Endothelial cell (in vitro differentiated cells): ENCODE results near the gene ANKMY1. TPM values are rescaled to one million over a fixed set of nuclear protein-coding genes. Genes with fewer than 3 reads are reported as not detected.
A peak's percentile ranks its signal among the peaks of the same experiment; 100 is the strongest.

ENCODE experiments used
- DNase-seq: peaks from one replicate; pipeline ENCODE4 v3.0.0; 2021; ENCODE audit warnings: low spot score
- H3K27ac Mint-ChIP-seq: one replicate; pipeline ENCODE4 v1.8.0; 2021; ENCODE audit warnings: mixed read lengths, inconsistent platforms; ENCODE audit not compliant: unreplicated experiment
- H3K27me3 Mint-ChIP-seq: one replicate; pipeline ENCODE4 v1.8.0; 2021; ENCODE audit warnings: mild to moderate bottlenecking, moderate library complexity, mixed read lengths, inconsistent platforms; ENCODE audit not compliant: unreplicated experiment
- H3K36me3 Mint-ChIP-seq: one replicate; pipeline ENCODE4 v1.8.0; 2021; ENCODE audit warnings: mild to moderate bottlenecking, low read depth, mixed read lengths, inconsistent platforms; ENCODE audit not compliant: unreplicated experiment
- H3K4me1 Mint-ChIP-seq: one replicate; pipeline ENCODE4 v1.8.0; 2021; ENCODE audit warnings: mild to moderate bottlenecking, mixed read lengths, inconsistent platforms; ENCODE audit not compliant: unreplicated experiment
- H3K4me3 Mint-ChIP-seq: one replicate; pipeline ENCODE4 v1.8.0; 2021; ENCODE audit warnings: mild to moderate bottlenecking, mixed read lengths, inconsistent platforms; ENCODE audit not compliant: unreplicated experiment
- H3K9me3 Mint-ChIP-seq: one replicate; pipeline ENCODE4 v1.8.0; 2021; ENCODE audit warnings: mixed read lengths, inconsistent platforms; ENCODE audit not compliant: unreplicated experiment
- CTCF ChIP-seq: fragments of 200-600 bp; sonication (generic); IDR thresholded peaks from one replicate; pipeline ENCODE4 v1.5.0; 2021; ENCODE audit warnings: antibody characterized with exemption; ENCODE audit not compliant: unreplicated experiment
- total RNA-seq: library from RNA; stranded (reverse); fragmentation: NEBNext Ultra II Directional; extraction: Animal tissue kit (Norgen Biotek cat#: 25700); gene quantifications from one replicate; pipeline ENCODE4 v1.2.1, GENCODE V29; 2021; ENCODE audit not compliant: unreplicated experiment

Gene ANKMY1
- total RNA-seq, 1 donor from 2014 or later = 5.6 TPM

- Mint-ChIP-seq H3K4me1 (peaks cover 29% of the 10 kb centered on the region), H3K27ac (peak overlapping the region; percentile 82), H3K9me3 (peaks cover 4% of the 10 kb centered on the region), H3K27me3 (peaks cover 13% of the 10 kb centered on the region), H3K36me3 (peaks cover 42% of the 10 kb centered on the region), H3K4me3 (peak overlapping the region; percentile 99)
- DNase-seq = no peak
- no peak for TF ChIP-seq CTCF
Observed at GRCh38 chr2:240585101-240585500, 27.3 kb upstream of the ANKMY1 start.

GRCh38 chr2:240584486-240585031 lies 26.8 kb upstream of the ANKMY1 start:
- H3K36me3 Mint-ChIP-seq = peaks cover 44% of the 10 kb centered on the region
- peak overlapping the region; percentile 99 for H3K4me3 Mint-ChIP-seq

GRCh38 chr2:240583774-240584173 lies 26.0 kb upstream of the ANKMY1 start:
- Mint-ChIP-seq H3K4me1 (peaks cover 30% of the 10 kb centered on the region), H3K4me3 (no peak overlapping the region), H3K9me3 (peaks cover 4% of the 10 kb centered on the region), H3K27ac (no peak overlapping the region), H3K27me3 (peaks cover 11% of the 10 kb centered on the region), H3K36me3 (peaks cover 40% of the 10 kb centered on the region)
- TF ChIP-seq CTCF = no peak
- DNase-seq = no peak

More at GRCh38 chr2:240584486-240585031, 26.8 kb upstream of the ANKMY1 start:
- peaks cover 30% of the 10 kb centered on the region for H3K4me1 Mint-ChIP-seq
- H3K27me3 Mint-ChIP-seq = peaks cover 15% of the 10 kb centered on the region
- no peak for TF ChIP-seq CTCF
- peak overlapping the region; percentile 82 for H3K27ac Mint-ChIP-seq
- no peak for DNase-seq
- H3K9me3 Mint-ChIP-seq = peaks cover 4% of the 10 kb centered on the region

- DNase-seq = no peak
- Mint-ChIP-seq H3K27me3 (peaks cover 9% of the 10 kb centered on the region), H3K27ac (no peak overlapping the region), H3K36me3 (peaks cover 34% of the 10 kb centered on the region), H3K4me3 (no peak overlapping the region), H3K4me1 (peaks cover 25% of the 10 kb centered on the region), H3K9me3 (peaks cover 4% of the 10 kb centered on the region)
- no peak for TF ChIP-seq CTCF
Observed at GRCh38 chr2:240582781-240583180, 25.0 kb upstream of the ANKMY1 start.

- Mint-ChIP-seq H3K27me3 (peaks cover 8% of the 10 kb centered on the region), H3K9me3 (peaks cover 4% of the 10 kb centered on the region), H3K4me1 (peaks cover 19% of the 10 kb centered on the region), H3K36me3 (peaks cover 31% of the 10 kb centered on the region), H3K4me3 (no peak overlapping the region), H3K27ac (peak overlapping the region; percentile 62)
- TF ChIP-seq CTCF = no peak
- DNase-seq = no peak
Observed at GRCh38 chr2:240581811-240582210, 24.0 kb upstream of the ANKMY1 start.
